ENCODE measurements around the gene PALM2AKAP2.

PALM2AKAP2 gene

DNA sequence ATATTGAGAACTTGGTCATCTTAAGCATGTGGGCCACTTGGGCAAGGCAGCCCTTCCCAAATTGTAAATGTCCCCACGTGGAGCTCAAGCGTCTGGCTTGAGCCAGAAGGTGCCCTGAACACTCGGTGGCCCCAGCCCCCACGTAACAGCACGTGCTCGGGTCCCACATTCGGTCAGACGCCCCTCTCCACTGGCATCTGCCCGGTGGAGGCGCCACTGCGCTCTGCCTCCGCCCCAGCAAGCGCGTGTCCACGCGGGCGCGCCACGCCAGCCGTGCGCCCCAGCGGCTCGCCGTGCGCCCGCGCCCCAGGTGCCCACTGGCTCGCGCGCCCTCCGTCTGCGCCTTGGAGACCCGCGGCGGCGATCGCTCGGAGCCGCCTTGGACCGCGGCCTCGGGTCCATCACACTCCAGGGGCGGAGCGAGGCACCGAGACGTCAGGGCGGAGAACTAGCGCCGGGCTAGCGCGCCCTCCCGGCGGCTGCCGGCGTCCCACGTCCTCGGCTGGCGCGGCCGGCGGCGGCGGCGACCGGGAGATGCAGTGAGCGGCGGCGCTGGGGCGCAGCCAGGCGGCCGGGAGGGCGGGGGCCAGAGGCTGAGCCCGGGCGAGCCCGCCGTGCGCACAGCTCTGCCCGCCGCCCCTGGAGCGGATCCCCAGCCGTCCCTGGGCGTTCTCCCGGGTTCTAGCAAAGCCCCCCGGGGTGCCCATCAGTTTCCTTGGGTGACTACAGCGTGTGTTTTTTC is at the start of gene PALM2AKAP2:
Gene PALM2AKAP2 (plus strand): TSS at position 488 of the 742 bp plus-strand sequence. CDS start 291 bp downstream, outside the sequence.
- TF ChIP-seq, protein P1, sequence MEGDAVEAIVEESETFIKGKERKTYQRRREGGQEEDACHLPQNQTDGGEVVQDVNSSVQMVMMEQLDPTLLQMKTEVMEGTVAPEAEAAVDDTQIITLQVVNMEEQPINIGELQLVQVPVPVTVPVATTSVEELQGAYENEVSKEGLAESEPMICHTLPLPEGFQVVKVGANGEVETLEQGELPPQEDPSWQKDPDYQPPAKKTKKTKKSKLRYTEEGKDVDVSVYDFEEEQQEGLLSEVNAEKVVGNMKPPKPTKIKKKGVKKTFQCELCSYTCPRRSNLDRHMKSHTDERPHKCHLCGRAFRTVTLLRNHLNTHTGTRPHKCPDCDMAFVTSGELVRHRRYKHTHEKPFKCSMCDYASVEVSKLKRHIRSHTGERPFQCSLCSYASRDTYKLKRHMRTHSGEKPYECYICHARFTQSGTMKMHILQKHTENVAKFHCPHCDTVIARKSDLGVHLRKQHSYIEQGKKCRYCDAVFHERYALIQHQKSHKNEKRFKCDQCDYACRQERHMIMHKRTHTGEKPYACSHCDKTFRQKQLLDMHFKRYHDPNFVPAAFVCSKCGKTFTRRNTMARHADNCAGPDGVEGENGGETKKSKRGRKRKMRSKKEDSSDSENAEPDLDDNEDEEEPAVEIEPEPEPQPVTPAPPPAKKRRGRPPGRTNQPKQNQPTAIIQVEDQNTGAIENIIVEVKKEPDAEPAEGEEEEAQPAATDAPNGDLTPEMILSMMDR (IDR thresholded peaks at IDR 0.05; ENCODE audit: unreplicated experiment in 3 of 3): peak; percentile 15 to 39 (median 24)
- H3K4me1 Mint-ChIP-seq: peaks cover 18% of the 10 kb centered on the region
- peaks cover 7% of the 10 kb centered on the region for H3K27me3 Mint-ChIP-seq (ENCODE audit: low read depth)
- H3K27ac Mint-ChIP-seq: peak within 1 kb of the TSS; percentile 45 to 72 (median 66)
- H3K4me3 Mint-ChIP-seq: peak within 1 kb of the TSS; percentile 86 to 96 (median 88)
- H3K36me3 Mint-ChIP-seq (ENCODE audit: low read depth): no peaks in the 10 kb centered on the region
- no peaks in the 10 kb centered on the region for H3K9me3 Mint-ChIP-seq

DNA sequence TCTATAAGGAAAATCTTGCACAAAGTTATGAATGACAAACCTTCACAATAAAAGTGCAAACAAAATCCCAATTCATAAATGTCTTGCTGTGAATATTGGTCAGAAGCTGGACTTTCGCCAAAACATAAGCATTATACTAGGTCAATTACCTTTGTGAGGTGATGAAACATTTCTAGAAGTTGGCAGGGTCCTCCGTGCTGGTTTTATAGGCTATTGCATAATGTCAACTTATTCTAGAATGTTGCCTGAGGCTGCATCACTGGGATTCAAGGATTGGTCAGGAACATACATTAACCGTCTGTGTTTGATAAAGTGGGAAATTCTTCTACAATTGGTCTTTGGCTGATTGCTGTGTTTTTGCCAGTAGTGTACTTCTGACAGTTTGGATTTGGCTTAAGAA is 49.8 kb upstream of the PALM2AKAP2 start:
- TF ChIP-seq, protein P1 (IDR thresholded peaks at IDR 0.05; ENCODE audit: unreplicated experiment in 3 of 3): no peak
- Mint-ChIP-seq H3K27me3 (ENCODE audit: low read depth) (peaks cover 9% of the 10 kb centered on the region), H3K4me3 (no peak overlapping the region), H3K9me3 (no peaks in the 10 kb centered on the region), H3K27ac (no peak overlapping the region), H3K36me3 (ENCODE audit: low read depth) (no peaks in the 10 kb centered on the region), H3K4me1 (peaks cover 32% of the 10 kb centered on the region)

DNA sequence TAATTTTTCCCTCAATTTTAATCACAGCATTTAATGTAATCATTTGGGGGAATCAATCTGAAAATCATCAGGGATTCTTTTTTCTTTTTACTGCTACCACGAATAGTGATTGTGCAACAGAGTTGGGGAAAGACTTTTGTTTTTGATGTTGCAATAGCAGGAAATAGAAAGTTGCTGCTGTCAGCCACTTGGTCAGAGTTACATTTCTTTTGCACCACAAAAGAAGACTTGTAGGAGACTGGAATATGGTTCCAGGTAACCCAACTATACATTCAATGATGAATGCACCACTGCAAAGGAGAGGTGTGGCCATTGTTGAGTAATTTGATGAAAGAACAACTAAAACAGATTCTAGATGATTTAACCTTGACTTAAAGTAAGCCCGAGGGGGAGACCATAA is 46.3 kb upstream of the PALM2AKAP2 start:
- Mint-ChIP-seq H3K27me3 (ENCODE audit: low read depth) (peaks cover 9% of the 10 kb centered on the region), H3K27ac (no peak overlapping the region), H3K4me1 (peaks cover 46% of the 10 kb centered on the region), H3K36me3 (ENCODE audit: low read depth) (no peaks in the 10 kb centered on the region), H3K9me3 (no peaks in the 10 kb centered on the region), H3K4me3 (no peak overlapping the region)
- TF ChIP-seq, protein P1 (IDR thresholded peaks at IDR 0.05; ENCODE audit: unreplicated experiment in 3 of 3): no peak

DNA sequence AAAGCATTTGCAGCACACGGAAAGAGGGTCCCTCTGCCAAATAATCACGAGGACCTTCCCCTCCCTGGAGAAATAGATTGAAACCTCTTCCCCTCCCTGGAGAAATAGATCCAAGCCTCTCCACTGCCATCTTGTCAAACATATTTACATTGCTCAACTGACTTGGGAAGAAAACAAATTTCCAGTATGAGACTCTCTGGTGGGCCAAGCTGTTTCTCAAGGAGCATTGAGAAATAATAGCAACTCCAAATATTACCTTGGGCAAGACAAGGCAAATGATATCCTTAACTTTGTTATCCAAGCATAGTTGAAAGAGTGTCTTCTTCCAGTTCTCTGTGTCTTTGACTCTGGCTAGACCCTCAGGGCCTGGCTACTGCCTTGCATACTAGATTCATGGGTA is 45.2 kb upstream of the PALM2AKAP2 start:
- Mint-ChIP-seq H3K9me3 (no peaks in the 10 kb centered on the region), H3K27ac (no peak overlapping the region), H3K4me3 (no peak overlapping the region), H3K36me3 (ENCODE audit: low read depth) (no peaks in the 10 kb centered on the region), H3K27me3 (ENCODE audit: low read depth) (peaks cover 9% of the 10 kb centered on the region), H3K4me1 (peaks cover 42% of the 10 kb centered on the region)
- TF ChIP-seq, protein P1 (IDR thresholded peaks at IDR 0.05; ENCODE audit: unreplicated experiment in 3 of 3): no peak

DNA sequence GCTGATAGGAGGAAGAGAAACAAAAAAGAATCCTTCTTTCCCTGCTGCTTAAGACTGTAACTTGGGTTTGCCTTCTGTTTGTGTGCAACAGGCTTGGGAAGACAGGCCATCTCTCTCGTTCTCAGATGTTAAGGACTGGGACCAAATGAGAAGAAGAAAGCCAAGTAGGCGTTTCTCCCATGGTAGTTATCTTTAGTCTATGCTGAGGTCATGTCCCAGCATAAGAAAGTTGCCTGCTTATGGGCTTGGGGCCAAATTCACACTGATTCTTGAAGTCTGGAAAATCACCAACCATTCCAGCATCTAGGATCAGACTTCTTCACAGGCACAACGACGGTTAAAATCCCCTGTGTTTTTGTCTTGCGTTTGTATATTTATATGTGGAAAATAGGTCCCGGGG is 44.2 kb upstream of the PALM2AKAP2 start:
- Mint-ChIP-seq H3K27ac (no peak overlapping the region), H3K36me3 (ENCODE audit: low read depth) (no peaks in the 10 kb centered on the region), H3K4me1 (peaks cover 32% of the 10 kb centered on the region), H3K4me3 (no peak overlapping the region), H3K27me3 (ENCODE audit: low read depth) (peaks cover 9% of the 10 kb centered on the region), H3K9me3 (no peaks in the 10 kb centered on the region)
- TF ChIP-seq, protein P1 (IDR thresholded peaks at IDR 0.05; ENCODE audit: unreplicated experiment in 3 of 3): no peak

DNA sequence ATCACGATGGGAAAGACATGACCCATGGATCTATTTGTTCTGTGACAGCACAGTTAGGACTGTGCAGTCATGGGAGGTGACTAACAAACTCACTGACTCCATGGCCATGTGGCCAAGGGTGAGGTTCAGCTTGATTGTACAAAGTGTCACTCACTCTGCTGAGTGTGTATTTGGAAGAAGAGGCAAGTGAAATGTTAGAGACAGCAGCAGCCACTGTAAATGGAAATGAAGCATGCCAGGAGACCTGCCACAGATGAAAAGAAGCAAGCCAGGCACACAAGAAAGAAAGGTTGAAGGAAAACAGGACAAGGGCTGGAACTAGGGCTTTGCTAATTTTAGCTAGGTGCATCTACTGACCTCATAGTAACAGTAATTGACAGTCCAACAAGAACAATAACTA is 42.7 kb upstream of the PALM2AKAP2 start:
- H3K36me3 Mint-ChIP-seq (ENCODE audit: low read depth): no peaks in the 10 kb centered on the region

More for the DNA sequence above, 42.7 kb upstream of the PALM2AKAP2 start:
- H3K27ac Mint-ChIP-seq: no peak overlapping the region
- peaks cover 39% of the 10 kb centered on the region for H3K4me1 Mint-ChIP-seq
- TF ChIP-seq, protein P1 (IDR thresholded peaks at IDR 0.05; ENCODE audit: unreplicated experiment in 3 of 3): no peak
- H3K27me3 Mint-ChIP-seq (ENCODE audit: low read depth): peaks cover 9% of the 10 kb centered on the region
- H3K9me3 Mint-ChIP-seq: no peaks in the 10 kb centered on the region
- H3K4me3 Mint-ChIP-seq: no peak overlapping the region

Measured in nephron (organoid).